ENCODE results near the gene PEX14.

The PEX14 gene

DNA sequence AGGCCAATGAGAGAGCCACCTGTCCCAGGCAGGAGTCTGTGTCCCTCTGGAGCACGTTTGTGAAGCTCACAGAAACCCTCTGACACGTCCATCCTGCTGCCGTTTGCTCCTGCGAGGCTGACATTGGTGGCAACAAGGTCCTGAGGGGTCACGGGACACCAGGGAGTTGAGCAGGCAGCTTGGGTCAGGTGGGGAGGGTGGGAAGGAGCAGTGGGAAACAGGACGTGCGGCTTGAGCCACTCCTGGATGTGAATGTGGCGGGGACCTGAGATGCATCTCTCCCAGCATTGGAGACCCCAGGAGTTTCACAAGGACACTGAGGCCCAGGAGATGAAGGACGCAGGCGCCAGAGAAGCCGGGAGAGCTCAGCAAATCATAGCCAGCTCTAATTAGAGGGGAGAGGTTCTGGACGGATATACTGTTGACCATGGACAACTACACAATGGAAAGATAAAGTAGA lies 149.0 kb downstream of the PEX14 start:
- no peak for DNase-seq

DNA sequence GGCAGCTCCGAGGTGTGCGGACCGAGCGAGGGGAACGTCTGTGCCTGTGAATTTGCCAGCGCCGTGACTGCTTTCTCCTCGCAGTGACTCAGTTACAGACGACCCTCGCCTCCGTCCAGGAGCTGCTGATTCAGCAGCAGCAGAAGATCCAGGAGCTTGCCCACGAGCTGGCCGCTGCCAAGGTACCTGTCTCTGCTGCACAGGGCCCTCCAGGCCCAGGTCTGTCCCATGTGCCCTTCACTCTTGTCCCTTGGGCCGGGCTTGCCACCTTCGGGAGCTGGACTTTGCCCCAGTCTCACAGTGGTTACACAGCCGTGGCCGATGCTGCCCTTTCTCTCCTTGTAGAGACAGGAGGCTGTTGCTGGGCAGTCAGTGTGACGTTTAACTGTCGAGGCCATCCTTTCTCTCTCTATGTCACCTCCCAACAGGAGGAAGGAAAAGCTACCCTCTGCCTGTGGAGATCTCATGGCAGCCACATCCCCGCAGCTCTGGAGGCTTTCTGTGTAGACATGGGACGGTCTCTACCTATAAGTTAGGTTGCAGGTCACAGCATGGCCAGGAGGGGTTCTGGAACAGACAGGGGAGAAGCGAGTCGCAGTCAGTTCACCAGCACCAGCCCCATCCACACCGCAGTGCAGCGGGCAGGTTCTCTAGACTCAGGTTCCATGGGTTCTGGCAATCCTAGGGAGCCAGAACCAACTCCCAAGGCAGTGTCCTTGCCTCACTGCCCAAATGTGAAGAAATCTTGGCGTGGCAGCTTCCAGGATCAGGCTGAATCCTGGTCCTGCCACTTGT lies 149.7 kb downstream of the PEX14 start:
- DNase-seq: no peak

DNA sequence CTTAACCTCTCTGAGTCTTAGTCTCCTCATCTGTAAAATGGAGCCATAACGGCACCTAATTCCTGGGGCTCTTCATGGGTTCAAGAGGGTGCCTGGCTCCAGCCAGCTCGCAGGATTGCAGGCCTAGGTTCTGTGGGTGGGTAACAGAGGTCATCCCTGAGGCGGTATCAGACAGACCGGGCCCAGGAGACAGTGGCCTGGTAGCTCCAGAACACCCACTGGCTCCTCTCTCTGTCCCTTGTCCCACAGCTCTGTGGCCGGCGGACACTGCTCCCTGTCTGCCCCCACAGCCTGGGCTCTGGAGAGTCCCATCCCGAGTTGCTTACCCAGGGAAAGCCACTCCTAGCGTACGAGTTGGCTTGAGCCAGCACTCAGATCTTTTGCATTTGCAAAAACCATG lies 150.3 kb downstream of the PEX14 start:
- no peak for DNase-seq

DNA sequence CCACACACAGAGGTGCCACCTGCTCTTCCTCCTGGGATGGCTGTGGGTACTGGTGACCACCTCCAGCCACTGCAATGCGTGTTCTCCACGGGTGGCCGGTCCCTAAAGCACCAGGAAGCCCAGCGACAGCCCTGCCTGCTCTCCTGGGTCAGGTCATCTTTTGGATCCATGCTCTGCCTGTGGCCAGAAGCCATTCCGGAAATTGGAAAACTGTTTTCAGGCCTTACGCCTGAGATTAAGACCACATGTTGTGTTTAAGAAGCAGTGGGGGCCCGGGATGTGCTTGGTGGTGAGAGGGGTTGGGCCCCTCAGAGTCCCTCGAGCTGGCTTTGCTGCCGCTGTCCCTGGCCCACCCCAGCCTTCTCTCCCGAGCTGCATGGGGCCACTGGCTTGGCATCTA lies 150.8 kb downstream of the PEX14 start:
- DNase-seq: no peak

DNA sequence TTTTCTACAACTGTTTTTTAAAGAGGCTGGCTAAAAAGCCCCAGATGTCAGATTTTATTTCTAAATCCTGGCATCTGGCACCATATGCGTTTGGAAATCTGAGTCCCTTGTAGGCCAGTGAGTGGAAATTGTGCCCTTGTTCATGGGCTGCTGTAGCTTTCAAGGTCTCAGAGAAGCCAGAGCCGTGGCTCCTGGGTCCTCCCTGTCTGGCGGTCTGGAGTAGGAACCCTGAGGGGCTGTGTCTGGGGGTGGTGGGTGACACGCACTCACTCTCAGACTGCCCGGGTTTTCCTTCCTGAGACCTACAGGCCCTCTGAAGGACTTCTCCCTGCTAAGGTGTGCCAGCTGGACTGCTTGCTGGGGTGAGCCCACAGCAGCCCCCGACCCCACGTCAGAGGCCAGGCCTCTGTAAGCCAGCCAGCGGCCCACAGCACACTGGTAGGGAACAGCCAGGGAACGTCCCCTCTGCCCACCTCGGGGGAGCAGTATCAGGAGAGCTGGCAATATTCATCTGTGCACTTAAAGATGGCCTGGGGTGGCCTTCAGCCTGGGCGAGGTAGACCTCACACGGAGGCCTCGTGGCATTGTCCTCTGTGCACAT lies 151.5 kb downstream of the PEX14 start:
- DNase-seq: no peak

DNA sequence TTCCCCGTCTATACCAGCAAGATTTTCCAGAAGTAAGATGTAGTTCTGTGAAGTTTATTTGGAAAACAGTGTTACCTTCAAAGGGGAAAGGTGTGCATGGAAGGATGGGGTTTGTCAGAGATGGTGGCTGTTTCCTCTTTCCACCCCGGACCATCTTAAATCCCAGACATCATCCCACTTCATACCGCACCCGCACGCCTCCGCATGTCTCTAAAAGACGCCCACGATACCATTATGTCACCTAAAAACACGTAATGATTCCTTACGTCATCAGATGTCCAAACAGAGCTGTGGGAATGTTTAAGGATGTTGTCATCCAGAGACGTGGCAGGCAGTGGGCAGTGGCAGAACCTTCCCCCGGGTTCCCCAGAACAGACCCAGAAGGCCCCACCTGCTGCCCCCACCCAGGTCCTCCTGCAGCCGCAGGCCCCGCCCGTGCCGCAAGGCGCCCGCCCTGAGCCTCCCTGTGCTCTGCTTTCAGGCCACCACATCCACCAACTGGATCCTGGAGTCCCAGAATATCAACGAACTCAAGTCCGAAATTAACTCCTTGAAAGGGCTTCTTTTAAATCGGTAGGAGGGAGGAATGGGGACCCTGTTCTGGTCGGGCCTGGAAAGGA lies 152.2 kb downstream of the PEX14 start:
- DNase-seq: no peak

DNA sequence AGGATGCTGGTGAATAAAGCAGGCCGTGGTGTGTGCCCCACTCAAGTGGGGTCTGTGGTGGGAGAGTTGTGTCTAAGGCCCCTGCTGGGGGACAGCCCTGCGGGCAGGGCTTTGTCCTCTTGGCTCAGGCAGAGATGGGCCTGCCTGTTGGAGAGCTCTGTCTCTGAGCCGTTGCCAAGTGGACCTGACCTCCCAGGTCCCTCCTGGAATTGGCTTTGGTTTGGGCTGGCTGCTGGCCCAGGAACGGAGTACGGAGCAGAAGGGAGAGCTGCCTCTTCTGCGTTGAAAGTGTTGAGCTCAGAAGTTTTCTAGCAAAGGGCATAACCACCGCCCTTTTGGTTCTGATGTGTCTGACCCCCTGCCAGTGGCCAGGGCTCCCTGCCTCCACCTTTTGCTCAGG lies 153.9 kb downstream of the PEX14 start:
- no peak for DNase-seq

DNA sequence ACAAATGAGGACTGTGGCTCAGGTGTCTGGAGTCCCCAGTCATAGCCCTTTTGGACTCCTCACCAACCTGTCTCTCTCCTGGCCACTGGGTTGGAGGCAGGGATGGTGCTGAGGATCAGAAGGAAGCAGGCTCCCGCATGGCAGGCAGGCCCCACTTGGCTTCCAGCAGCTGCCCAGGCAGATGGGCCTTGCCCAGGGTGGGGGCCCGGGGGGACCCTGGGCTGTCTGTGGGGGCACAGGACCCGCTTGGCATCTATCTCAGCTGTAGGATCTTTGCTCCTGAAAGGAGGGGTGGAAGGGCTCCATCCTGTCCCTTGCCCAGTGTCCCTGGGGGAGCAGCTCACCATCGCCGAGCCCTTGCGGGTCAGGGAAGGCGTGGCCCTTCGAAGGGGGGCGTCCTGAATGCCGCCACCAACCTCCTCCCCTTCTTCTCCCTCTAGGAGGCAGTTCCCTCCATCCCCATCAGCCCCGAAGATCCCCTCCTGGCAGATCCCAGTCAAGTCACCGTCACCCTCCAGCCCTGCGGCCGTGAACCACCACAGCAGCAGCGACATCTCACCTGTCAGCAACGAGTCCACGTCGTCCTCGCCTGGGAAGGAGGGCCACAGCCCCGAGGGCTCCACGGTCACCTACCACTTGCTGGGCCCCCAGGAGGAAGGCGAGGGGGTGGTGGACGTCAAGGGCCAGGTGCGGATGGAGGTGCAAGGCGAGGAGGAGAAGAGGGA lies 154.5 kb downstream of the PEX14 start:
- DNase-seq: no peak

DNA sequence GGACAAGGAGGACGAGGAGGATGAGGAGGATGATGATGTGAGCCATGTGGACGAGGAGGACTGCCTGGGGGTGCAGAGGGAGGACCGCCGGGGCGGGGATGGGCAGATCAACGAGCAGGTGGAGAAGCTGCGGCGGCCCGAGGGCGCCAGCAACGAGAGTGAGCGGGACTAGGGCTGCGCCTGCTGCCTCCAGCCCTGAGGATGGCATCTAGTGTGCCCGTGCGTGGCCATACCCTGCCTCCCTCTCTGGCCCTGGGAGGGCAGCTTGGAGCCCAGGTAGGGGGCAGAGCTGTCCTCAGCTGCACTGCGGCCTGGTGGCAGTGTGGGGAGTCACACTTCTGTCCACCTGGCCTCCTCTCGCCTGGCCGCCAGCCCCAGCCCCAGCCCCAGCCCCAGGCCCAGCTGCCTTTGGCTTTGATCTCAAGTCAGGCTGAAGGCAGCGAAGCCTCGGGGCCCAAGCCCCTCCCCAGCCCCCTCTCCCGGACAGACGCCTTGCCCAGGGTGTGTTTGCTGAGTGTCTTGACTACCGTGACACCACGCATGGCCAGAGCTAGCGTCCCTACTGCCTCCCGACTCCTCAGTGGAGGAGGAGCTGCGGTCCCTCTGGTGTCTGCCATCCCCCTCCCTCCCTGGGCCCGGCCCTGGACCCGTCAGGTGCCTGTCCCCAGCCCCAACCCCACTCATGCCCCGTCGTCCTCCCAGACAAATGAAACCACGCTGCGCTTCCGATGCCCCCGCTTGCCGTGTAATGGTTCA lies 155.2 kb downstream of the PEX14 start:
- DNase-seq: no peak

DNA sequence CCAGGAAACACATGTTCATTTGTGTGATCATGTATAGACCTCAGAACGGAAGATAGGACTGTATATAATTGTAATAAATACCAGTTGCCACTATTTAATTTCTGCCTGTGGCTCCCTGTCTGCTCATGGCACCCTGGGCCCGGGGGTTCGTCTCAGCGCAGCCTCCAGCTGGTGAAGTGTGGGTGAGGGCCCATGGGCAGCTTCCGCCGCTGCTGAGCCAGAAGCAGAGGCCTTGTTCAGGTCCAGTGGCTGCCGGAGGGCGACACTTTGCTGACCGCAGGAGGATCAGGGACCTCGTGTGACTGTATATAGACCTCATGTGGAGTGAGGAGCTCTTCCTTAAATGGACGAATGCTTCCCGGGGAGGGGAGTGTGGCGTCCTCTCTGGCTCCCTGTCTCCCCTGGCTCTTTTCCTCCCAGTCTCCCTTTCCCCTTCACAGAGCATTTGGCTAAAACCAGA lies 155.9 kb downstream of the PEX14 start:
- DNase-seq: no peak

DNA sequence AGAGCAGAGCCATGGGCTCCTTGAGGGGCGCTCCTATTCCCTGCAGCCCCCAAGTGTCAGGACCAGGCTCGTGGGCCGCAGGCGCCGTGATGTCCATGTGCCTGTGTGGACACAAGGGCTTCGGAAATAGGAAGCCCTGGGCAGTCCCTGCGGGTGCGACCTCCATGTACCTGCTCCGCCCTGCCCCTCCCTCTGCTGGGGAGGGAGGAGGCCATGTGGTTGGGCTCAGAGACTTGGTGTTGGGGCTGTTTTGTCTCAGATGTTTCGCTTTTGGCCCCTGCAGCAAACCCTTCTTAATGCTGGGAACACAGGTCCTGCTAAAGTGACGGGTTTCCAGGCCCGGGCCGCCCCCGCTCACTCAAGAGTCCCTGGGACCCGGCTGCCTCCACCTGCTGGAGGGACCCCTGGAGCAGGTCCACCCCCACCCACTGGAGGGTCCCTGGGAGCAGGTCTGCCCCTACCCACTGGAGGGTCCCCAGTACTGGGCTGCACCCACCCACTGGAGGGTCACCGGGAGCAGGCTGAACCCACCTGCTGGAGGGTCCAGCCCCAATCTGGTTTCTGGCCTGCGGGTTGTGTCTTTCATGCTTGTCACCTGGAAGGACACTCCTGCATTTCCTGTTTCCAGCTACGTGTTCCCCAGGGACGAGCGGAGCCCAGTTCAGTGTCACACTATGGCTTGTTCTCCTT lies 156.5 kb downstream of the PEX14 start:
- DNase-seq: peak; percentile 36

DNA sequence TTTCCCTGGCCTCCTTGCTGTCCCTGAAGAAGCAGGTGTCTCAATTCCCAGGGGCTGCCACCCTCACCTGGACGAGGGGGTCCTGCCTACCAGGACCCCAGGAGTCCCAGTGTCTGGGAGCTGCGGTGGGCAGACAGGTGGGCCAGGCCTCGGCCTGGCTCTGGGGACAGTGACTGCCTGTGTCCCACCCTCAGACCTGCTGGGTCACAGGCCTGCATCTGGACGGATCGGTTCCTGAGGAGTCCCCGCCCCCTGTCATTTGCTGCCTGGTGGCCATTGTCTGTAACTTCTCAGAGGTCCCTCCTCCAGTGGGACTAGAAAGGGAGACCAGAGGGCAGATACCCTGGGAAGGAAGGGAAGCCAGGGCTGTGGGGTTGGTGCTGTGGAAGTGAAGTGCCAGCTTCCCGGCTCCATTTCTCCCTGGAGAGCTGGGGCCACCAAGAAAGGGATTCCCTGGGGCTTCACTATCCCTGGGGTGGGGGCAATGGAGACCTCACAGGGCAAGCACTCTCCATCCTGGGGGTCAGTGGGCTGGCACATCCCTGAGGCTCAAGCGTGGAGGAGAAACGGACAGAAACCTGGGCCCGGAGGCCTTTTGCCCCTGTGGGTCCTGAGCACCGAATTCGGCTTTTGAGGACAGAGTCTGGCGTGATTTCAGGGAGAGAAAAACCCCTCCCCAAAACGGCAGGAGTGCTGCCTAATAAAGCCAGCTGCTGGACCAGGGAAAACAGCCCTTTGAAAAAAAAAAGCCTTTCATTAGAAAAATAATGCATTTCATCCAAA lies 157.3 kb downstream of the PEX14 start:
- no peak for DNase-seq

DNA sequence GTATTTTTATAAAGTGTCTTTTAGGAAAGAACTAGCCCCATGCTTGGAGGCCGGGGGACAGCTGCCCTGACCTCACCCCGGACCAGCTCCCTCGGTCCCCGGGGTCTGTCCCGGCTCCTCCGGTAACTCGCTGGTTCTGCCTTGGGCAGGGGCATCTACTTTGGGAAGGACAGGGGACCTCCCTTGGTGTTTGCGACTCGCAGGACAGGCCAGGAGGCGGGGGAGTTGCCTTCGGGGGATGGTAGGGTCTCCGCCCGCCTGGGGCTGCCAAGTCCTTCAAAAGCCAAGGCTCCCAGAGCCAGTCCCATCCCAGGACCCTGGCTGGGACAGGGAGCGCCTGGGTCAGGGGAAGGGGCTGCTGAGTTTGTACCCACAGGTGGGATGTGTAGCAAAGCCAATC lies 157.9 kb downstream of the PEX14 start:
- DNase-seq: no peak

DNA sequence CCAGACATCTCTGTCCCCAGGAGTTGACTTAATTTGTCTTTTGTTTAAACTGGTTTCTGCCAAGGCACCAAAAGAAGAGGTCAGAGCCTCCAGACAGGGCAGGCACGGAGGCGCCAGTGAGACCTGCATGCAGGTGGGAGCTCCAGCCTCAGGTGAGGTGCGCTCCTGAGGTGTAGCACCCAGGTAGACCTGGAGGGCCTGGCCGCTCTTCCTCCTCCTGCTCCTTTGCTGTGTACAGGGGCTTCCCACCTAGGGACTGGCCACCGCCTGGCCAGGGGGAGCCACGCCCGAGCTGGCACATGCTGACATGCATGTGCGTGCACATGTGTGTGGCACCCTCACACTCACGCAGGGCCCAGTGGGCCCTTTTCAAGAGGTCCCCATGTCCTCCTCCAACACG lies 158.7 kb downstream of the PEX14 start:
- no peak for DNase-seq

DNA sequence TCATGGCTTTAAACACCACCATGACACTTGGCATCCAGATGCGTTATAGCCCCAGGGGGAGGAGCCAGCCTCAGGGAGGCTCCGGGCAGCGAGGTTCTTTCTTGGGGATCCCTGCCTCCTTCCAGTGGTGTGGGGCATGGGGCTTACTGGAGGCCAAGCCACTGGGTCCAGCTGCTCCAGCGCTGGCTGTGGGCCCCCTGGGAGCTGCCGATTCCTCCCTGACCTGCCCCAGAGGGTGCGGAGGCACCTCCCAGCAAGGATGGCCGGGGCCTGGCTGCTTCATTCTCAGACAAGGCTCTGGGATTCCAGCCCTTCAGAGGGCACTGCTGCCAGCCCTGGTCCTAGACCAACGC lies 159.3 kb downstream of the PEX14 start:
- DNase-seq: no peak

DNA sequence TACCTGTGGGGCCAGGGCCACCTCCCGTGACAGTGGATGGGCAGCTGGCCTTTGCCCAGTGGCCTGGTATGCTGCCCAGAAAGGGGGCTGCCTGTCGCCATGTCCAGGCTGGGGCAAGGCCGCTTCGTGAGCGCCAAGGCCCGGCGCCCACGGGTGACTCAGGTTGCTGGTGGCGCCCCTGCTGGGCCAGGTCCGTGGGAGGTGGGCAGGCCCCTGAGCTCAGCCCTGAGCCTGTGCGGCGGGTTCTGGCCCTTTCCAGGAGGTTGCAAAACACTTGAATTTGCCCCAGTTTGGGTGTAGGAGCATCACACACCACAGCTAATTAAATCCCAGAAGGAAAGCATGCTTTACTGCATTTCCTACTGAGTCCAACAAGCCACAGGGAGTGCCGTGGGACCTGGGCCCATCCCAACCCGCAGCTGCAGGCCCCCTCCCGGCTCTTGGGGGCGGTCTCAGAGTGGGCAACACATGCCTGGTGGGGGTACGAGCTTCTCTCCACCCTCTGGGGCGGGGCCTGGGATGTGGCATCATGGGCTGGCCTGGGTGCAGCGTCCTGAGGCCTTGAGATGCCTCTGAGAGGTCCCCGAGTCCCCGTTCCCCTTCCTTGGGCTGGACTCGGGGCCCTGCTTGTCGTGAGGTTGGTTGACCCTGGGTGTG lies 159.8 kb downstream of the PEX14 start:
- no peak for DNase-seq

DNA sequence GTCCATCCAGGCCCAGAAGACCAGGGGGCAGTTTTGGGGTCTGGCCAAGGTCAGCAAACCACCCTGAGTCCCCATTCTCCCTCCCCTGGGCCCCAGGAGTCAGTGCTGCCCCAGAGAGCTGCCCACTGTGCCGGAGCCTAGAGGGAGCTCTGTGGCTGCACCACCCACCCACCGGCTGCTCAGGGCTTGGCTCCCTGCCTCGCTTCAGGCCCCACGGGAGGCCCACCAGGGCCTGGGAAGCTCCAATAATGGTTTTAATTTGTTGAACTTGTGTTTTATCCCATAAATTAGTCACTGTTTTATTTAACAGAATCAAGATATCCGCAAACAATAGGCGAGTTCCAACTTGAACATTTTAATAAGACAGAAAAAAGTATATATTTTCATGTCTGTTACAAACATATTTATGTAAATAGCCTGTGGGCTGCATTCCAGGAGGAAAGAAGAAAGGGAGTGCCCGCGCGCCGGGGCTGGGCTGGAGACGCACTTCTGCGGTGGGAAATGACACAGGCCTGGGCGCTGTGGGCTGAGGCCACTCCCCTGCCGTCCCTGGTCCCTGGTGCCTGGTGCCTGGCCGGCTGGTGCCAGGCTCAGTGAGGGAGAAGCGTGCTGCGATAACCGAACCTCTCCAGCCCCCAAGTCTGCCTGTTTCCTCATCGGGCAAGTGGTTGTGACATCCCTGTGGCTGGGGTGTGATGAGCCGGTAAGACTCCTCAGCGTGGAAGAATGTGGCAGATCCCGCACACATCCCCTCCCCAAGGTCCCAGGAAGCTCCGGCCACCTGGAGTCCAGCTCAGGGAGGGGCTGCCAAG lies 160.5 kb downstream of the PEX14 start:
- no peak for DNase-seq

DNA sequence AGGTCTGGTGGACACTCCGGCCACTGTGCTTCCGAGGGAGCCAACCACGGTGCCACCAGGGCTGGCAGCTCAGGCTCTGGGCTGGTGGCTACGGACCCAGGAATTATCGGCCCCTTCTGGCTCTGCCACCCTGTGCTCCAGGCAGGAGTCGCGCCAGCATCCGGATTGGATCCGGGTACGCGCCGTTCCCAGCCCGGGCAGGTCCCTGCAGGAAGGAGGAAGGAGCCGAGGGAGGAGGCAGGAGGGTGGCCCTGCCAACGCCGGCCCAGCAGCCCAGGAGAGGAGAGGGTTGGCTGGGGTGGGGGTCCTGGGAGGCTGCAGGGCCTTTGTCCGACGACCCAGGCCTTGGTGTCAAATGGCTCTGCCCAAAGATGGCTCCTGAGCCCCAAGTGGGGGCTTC lies 161.2 kb downstream of the PEX14 start:
- no peak for DNase-seq

DNA sequence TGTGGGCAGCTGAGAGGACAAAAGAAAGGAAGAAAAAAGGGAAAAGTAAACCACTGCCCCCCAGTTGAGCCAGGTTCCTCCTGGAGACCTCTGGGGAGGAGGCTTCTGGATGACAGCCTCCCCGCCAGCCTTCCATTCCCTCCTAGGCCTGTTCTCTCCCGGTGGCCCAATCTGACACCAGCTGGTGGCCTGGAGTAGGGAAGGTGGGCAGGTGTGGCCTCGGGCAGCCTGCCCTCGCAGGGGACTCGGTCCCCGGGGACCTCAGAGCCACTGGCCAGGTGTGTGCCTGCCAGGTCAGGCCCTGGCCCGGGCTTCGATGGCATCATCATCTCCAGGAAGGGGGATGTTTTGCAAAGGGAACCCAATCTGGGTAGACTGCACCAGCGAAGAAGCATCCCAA lies 162.7 kb downstream of the PEX14 start:
- no peak for DNase-seq
